ENCODE results near the gene PRKCH. TPM values are rescaled to one million over a fixed set of nuclear protein-coding genes. Genes with fewer than 3 reads are reported as not detected.

Gene PRKCH
- total RNA-seq, 3 donors from 2014 or later (not counting 1 experiment from before 2014, with no cell fraction given), result 610 to 756 (median 618) TPM

- Histone ChIP-seq H3K27ac (ENCODE audit: low read length) (no peak overlapping the region), H3K27me3 (ENCODE audit: control insufficient read depth, insufficient read depth, low read length) (no peaks in the 10 kb centered on the region), H3K36me3 (ENCODE audit: control insufficient read depth, insufficient read depth, low read length) (no peaks in the 10 kb centered on the region), H3K4me1 (ENCODE audit: control insufficient read depth, insufficient read depth, low read length) (peaks cover 5% of the 10 kb centered on the region), H3K4me3 (ENCODE audit: low read length) (no peak overlapping the region), H3K9me3 (ENCODE audit: control insufficient read depth, insufficient read depth, low read length) (no peaks in the 10 kb centered on the region)
- ATAC-seq (no peak), DNase-seq (no peak)
- intact Hi-C loops (cut with micrococcal nuclease), result no loop called here
- no peaks in the 10 kb centered on the region for H3K36me3 Mint-ChIP-seq
- WGBS (ENCODE audit: insufficient coverage), result 97% methylated on average over 14 of the region's 14 CpGs
- peaks cover 28% of the 10 kb centered on the region in 2 donors for H3K4me1 Mint-ChIP-seq
- H3K4me3 Mint-ChIP-seq, result no peak overlapping the region
- no peak overlapping the region for H3K27ac Mint-ChIP-seq
- H3K9me3 Mint-ChIP-seq, result no peaks in the 10 kb centered on the region
- H3K27me3 Mint-ChIP-seq (ENCODE audit: low read depth in 2 of 2), result no peaks in the 10 kb centered on the region
- TF ChIP-seq CTCF (IDR thresholded peaks at IDR 0.05), result no peak
Observed at GRCh38 chr14:61559641-61560201, 238.3 kb downstream of the PRKCH start.

- Mint-ChIP-seq H3K4me3 (no peak overlapping the region), H3K27ac (no peak overlapping the region), H3K9me3 (no peaks in the 10 kb centered on the region), H3K4me1 (peaks cover 23 to 24% of the 10 kb centered on the region in 2 donors), H3K27me3 (ENCODE audit: low read depth in 2 of 2) (no peaks in the 10 kb centered on the region), H3K36me3 (no peaks in the 10 kb centered on the region)
- TF ChIP-seq CTCF (IDR thresholded peaks at IDR 0.05), result no peak
- H3K4me3 ChIP-seq (ENCODE audit: low read length), result no peak overlapping the region
- no peaks in the 10 kb centered on the region for H3K27me3 ChIP-seq (ENCODE audit: control insufficient read depth, insufficient read depth, low read length)
- peaks cover 5% of the 10 kb centered on the region for H3K4me1 ChIP-seq (ENCODE audit: control insufficient read depth, insufficient read depth, low read length)
- WGBS (ENCODE audit: insufficient coverage), result 90% methylated on average over 2 of the region's 5 CpGs
- no peak for DNase-seq
- no peak overlapping the region for H3K27ac ChIP-seq (ENCODE audit: low read length)
- no peaks in the 10 kb centered on the region for H3K36me3 ChIP-seq (ENCODE audit: control insufficient read depth, insufficient read depth, low read length)
- intact Hi-C loops (cut with micrococcal nuclease), result no loop called here
- no peaks in the 10 kb centered on the region for H3K9me3 ChIP-seq (ENCODE audit: control insufficient read depth, insufficient read depth, low read length)
- ATAC-seq, result no peak
Observed at GRCh38 chr14:61560323-61560722, 238.9 kb downstream of the PRKCH start.

GRCh38 chr14:61561104-61561503 is 239.7 kb downstream of the PRKCH start:
- Mint-ChIP-seq H3K4me3 (no peak overlapping the region), H3K4me1 (peaks cover 18 to 23% of the 10 kb centered on the region in 2 donors), H3K9me3 (no peaks in the 10 kb centered on the region), H3K27ac (no peak overlapping the region), H3K36me3 (no peaks in the 10 kb centered on the region), H3K27me3 (ENCODE audit: low read depth in 2 of 2) (no peaks in the 10 kb centered on the region)
- WGBS (ENCODE audit: insufficient coverage), result 97% methylated on average over 2 of the region's 3 CpGs
- no peak overlapping the region for H3K4me3 ChIP-seq (ENCODE audit: low read length)
- peaks cover 5% of the 10 kb centered on the region for H3K4me1 ChIP-seq (ENCODE audit: control insufficient read depth, insufficient read depth, low read length)
- ATAC-seq (no peak), DNase-seq (no peak)
- no peaks in the 10 kb centered on the region for H3K9me3 ChIP-seq (ENCODE audit: control insufficient read depth, insufficient read depth, low read length)
- intact Hi-C loops (cut with micrococcal nuclease), result no loop called here
- H3K27ac ChIP-seq (ENCODE audit: low read length), result no peak overlapping the region
- H3K27me3 ChIP-seq (ENCODE audit: control insufficient read depth, insufficient read depth, low read length), result no peaks in the 10 kb centered on the region
- TF ChIP-seq CTCF (IDR thresholded peaks at IDR 0.05), result no peak
- H3K36me3 ChIP-seq (ENCODE audit: control insufficient read depth, insufficient read depth, low read length), result no peaks in the 10 kb centered on the region

GRCh38 chr14:61561657-61562276 is 240.4 kb downstream of the PRKCH start:
- DNase-seq (no peak), ATAC-seq (no peak)

More at GRCh38 chr14:61561657-61562276, 240.4 kb downstream of the PRKCH start:
- intact Hi-C loops (cut with micrococcal nuclease), result no loop called here
- Mint-ChIP-seq H3K4me3 (no peak overlapping the region), H3K36me3 (no peaks in the 10 kb centered on the region), H3K27ac (peak overlapping the region in 1 of 2 donors; percentile 19), H3K9me3 (no peaks in the 10 kb centered on the region), H3K4me1 (peaks cover 14 to 23% of the 10 kb centered on the region in 2 donors), H3K27me3 (ENCODE audit: low read depth in 2 of 2) (no peaks in the 10 kb centered on the region)
- H3K36me3 ChIP-seq (ENCODE audit: control insufficient read depth, insufficient read depth, low read length), result no peaks in the 10 kb centered on the region
- TF ChIP-seq CTCF (IDR thresholded peaks at IDR 0.05), result no peak
- H3K27ac ChIP-seq (ENCODE audit: low read length), result no peak overlapping the region
- WGBS (ENCODE audit: insufficient coverage), result 85% methylated on average over 6 of the region's 8 CpGs
- no peaks in the 10 kb centered on the region for H3K9me3 ChIP-seq (ENCODE audit: control insufficient read depth, insufficient read depth, low read length)
- H3K4me3 ChIP-seq (ENCODE audit: low read length), result no peak overlapping the region
- peaks cover 5% of the 10 kb centered on the region for H3K4me1 ChIP-seq (ENCODE audit: control insufficient read depth, insufficient read depth, low read length)
- H3K27me3 ChIP-seq (ENCODE audit: control insufficient read depth, insufficient read depth, low read length), result no peaks in the 10 kb centered on the region

Measured in natural killer cell (primary cell).